Breast epithelium (tissue), 4 donors: ENCODE measurements around the gene FBN3. TPM values are rescaled to one million over a fixed set of nuclear protein-coding genes. Genes with fewer than 3 reads are reported as not detected.

Source experiments
- DNase-seq, 2 donors: peaks; one replicate each; pipeline ENCODE4 v3.0.0-alpha.2; 2019; ENCODE audit warnings: low spot score in 2 of 2
- H3K27ac ChIP-seq, 2 donors: fragments of 200-600 bp; sonication (generic) in 1 of 2; one replicate each; pipeline ENCODE4 v1.5.1; 2016 to 2019; ENCODE audit warnings: mild to moderate bottlenecking in 1 of 2
- H3K27me3 ChIP-seq, 2 donors: fragments of 200-600 bp; sonication (generic) in 1 of 2; one replicate each; pipeline versions ENCODE4 v1.5.1 to v1.6.0; 2017 to 2019; ENCODE audit warnings: control low read depth in 1 of 2, mild to moderate bottlenecking in 1 of 2
- H3K36me3 ChIP-seq: fragments of 200-600 bp; one replicate; pipeline ENCODE4 v1.5.1; 2019
- H3K4me1 ChIP-seq, 2 donors: fragments of 200-600 bp; sonication (generic); one replicate each; pipeline ENCODE4 v1.5.1; 2016 to 2019; ENCODE audit warnings: control low read depth in 1 of 2
- H3K4me3 ChIP-seq, 3 donors: fragments of 200-600 bp; sonication (generic); 1 replicate in 2 of 3; 2 replicates in 1 of 3; pipeline ENCODE4 v1.5.1; 2016 to 2019; ENCODE audit warnings: mild to moderate bottlenecking in 3 of 3, moderate library complexity in 2 of 3
- H3K9me3 ChIP-seq, 2 donors: fragments of 200-600 bp; sonication (generic) in 1 of 2; one replicate each; pipeline ENCODE4 v1.5.1; 2016 to 2019; ENCODE audit warnings: control low read depth in 1 of 2
- CTCF ChIP-seq, 3 donors: fragments of 450-650 bp; IDR thresholded peaks; one replicate each; pipeline ENCODE4 v1.5.1; 2016 to 2017; ENCODE audit warnings: antibody characterized with exemption in 3 of 3, mild to moderate bottlenecking in 3 of 3, moderate library complexity in 3 of 3
- POLR2A ChIP-seq: fragments of 450-650 bp; IDR thresholded peaks from one replicate; pipeline ENCODE4 v1.6.1; 2016; ENCODE audit warnings: antibody characterized with exemption, mild to moderate bottlenecking, moderate library complexity
- POLR2AphosphoS5 ChIP-seq, 3 donors: sonication (generic); formaldehyde crosslinking; IDR thresholded peaks; one replicate each; pipeline ENCODE4 v1.6.1; 2017; ENCODE audit warnings: antibody characterized with exemption in 3 of 3
- intact Hi-C: fragments of 100-400 bp; cut with DNase I; formaldehyde crosslinking; loops from one replicate; pipeline ENCODE4 v1.15.1; 2023; ENCODE audit warnings: low total_unique reads
- total RNA-seq, 3 donors: library from RNA; depleted of rRNA; stranded (reverse); fragments of >200 nt; gene quantifications; one replicate each; pipeline ENCODE4 v1.1.0, GENCODE V29; 2016

Gene FBN3
- total RNA-seq, 3 donors from 2014 or later: 0.66 to 7.9 TPM; not detected in 1

- Histone ChIP-seq H3K27ac (no peak overlapping the region), H3K27me3 (no peaks in the 10 kb centered on the region), H3K9me3 (no peaks in the 10 kb centered on the region), H3K4me3 (peak overlapping the region; percentile 8 to 63 (median 41)), H3K4me1 (no peaks in the 10 kb centered on the region), H3K36me3 (no peaks in the 10 kb centered on the region)
- DNase-seq: peak; percentile 55 to 64
- intact Hi-C loops: no loop called here
- no peak for TF ChIP-seq CTCF (IDR thresholded peaks at IDR 0.05)
Measured at GRCh38 chr19:8050274-8051096, 98.9 kb downstream of the FBN3 start.

GRCh38 chr19:8046569-8047165 lies 102.7 kb downstream of the FBN3 start:
- TF ChIP-seq POLR2A (no peak), CTCF (IDR thresholded peaks at IDR 0.05) (no peak), POLR2AphosphoS5 (IDR thresholded peaks at IDR 0.05) (no peak)
- Histone ChIP-seq H3K4me1 (no peaks in the 10 kb centered on the region), H3K4me3 (no peak overlapping the region), H3K9me3 (no peaks in the 10 kb centered on the region), H3K27ac (no peak overlapping the region), H3K36me3 (no peaks in the 10 kb centered on the region), H3K27me3 (no peaks in the 10 kb centered on the region)
- DNase-seq: no peak
- intact Hi-C loops: no loop called here

GRCh38 chr19:8045872-8046568 lies 103.4 kb downstream of the FBN3 start:
- H3K27me3 ChIP-seq: no peaks in the 10 kb centered on the region
- intact Hi-C loops: no loop called here
- H3K9me3 ChIP-seq: no peaks in the 10 kb centered on the region
- DNase-seq: no peak
- H3K36me3 ChIP-seq: no peaks in the 10 kb centered on the region
- H3K4me1 ChIP-seq: no peaks in the 10 kb centered on the region
- no peak overlapping the region for H3K4me3 ChIP-seq
- TF ChIP-seq POLR2AphosphoS5 (IDR thresholded peaks at IDR 0.05): no peak
- no peak for TF ChIP-seq CTCF (IDR thresholded peaks at IDR 0.05)
- TF ChIP-seq POLR2A: no peak
- no peak overlapping the region for H3K27ac ChIP-seq

- Histone ChIP-seq H3K36me3 (no peaks in the 10 kb centered on the region), H3K4me3 (no peak overlapping the region), H3K27me3 (no peaks in the 10 kb centered on the region), H3K9me3 (no peaks in the 10 kb centered on the region), H3K27ac (no peak overlapping the region), H3K4me1 (no peaks in the 10 kb centered on the region)
- intact Hi-C loops: no loop called here
- no peak for DNase-seq
- TF ChIP-seq POLR2A (no peak), CTCF (IDR thresholded peaks at IDR 0.05) (no peak), POLR2AphosphoS5 (IDR thresholded peaks at IDR 0.05) (no peak)
Measured at GRCh38 chr19:8044018-8044417, 105.4 kb downstream of the FBN3 start.

- H3K4me3 ChIP-seq: no peak overlapping the region
- no peak for TF ChIP-seq POLR2AphosphoS5 (IDR thresholded peaks at IDR 0.05)
- no peak for TF ChIP-seq POLR2A
- TF ChIP-seq CTCF (IDR thresholded peaks at IDR 0.05): no peak
- no peaks in the 10 kb centered on the region for H3K36me3 ChIP-seq
- no peaks in the 10 kb centered on the region for H3K4me1 ChIP-seq
- H3K27ac ChIP-seq: no peak overlapping the region
- H3K27me3 ChIP-seq: no peaks in the 10 kb centered on the region
- intact Hi-C loops: no loop called here
- no peak for DNase-seq
- H3K9me3 ChIP-seq: no peaks in the 10 kb centered on the region
Measured at GRCh38 chr19:8042900-8043299, 106.5 kb downstream of the FBN3 start.
